ENCODE results near the gene DCHS1. TPM values are rescaled to one million over a fixed set of nuclear protein-coding genes. Genes with fewer than 3 reads are reported as not detected.

DCHS1 gene
- total and polyA plus RNA-seq, 9 of the 15 experiments (the other 6 are each of a cell fraction or from before 2014, with no cell fraction given), result 0.04 to 0.49 (median 0.14) TPM; not detected in 2

- TF ChIP-seq ZC3H4 (CRISPR knock-in tag; IDR thresholded peaks at IDR 0.05; ENCODE audit: borderline replicate concordance), result no peak
- TF ChIP-seq NFIC (IDR thresholded peaks at IDR 0.05), result peak; percentile 82
- no peak for TF ChIP-seq HEY1 (CRISPR knock-in tag; IDR thresholded peaks at IDR 0.05; ENCODE audit: borderline replicate concordance)
- TF ChIP-seq ATF4 (CRISPR knock-in tag; IDR thresholded peaks at IDR 0.05), result peak; percentile 21; the same call in 1 of the 2 replicates
- TF ChIP-seq AFF1 (IDR thresholded peaks at IDR 0.05; ENCODE audit: low read depth in 1 of 2, partially characterized antibody in 2 of 2), result no peak
- peak; percentile 72 for TF ChIP-seq ATF3 (IDR thresholded peaks at IDR 0.05)
- TF ChIP-seq ATF3 (CRISPR knock-in tag; conservative IDR thresholded peaks at IDR 0.05), result no peak
- no peak for TF ChIP-seq ZNF232 (CRISPR knock-in tag; IDR thresholded peaks at IDR 0.05)
Measured at GRCh38 chr11:6576471-6577373, 78.9 kb downstream of the DCHS1 start (continued).

Measured in K562 (cell line).